IPS-18c (cell line): ENCODE measurements around the gene ARHGAP10.

Experiments
- H3K4me3 ChIP-seq: 2 replicates; pipeline ENCODE4 v1.7.0; 2013; ENCODE audit warnings: low read depth, mild to moderate bottlenecking, low read length, moderate library complexity; ENCODE audit not compliant: insufficient read depth
- H3K9me3 ChIP-seq: one replicate; pipeline ENCODE4 v1.6.1; 2013; ENCODE audit warnings: mild to moderate bottlenecking, low read length, moderate library complexity; ENCODE audit not compliant: control insufficient read depth, insufficient read depth

Gene ARHGAP10

GRCh38 chr4:147799986-147800555, 68.2 kb downstream of the ARHGAP10 start:
- Histone ChIP-seq H3K9me3 (no peaks in the 10 kb centered on the region), H3K4me3 (no peak overlapping the region)

GRCh38 chr4:147801820-147802219, 69.9 kb downstream of the ARHGAP10 start:
- Histone ChIP-seq H3K9me3 (no peaks in the 10 kb centered on the region), H3K4me3 (no peak overlapping the region)

- no peaks in the 10 kb centered on the region for H3K9me3 ChIP-seq
- no peak overlapping the region for H3K4me3 ChIP-seq
These were observed 70.5 kb downstream of the ARHGAP10 start for GRCh38 chr4:147802346-147802745.

DNA sequence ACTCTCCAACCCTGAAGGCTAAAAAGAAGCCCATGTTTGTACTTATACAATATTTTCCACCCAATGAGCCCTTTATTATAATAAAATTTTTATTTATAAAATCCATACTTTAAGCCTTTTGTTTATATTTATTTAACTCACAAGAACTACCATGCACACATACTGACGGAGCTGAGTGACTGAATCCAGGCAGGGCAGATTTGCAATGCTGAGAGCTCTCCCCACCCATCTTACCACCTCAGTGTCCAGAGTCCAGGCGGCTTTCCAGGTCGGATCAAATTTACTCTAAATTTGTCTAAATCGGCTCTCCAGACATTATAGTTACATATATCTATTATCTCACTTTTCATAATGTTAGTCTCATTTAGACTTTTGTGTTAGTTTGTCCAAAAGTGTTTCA, 74.1 kb downstream of the ARHGAP10 start:
- no peaks in the 10 kb centered on the region for H3K9me3 ChIP-seq
- H3K4me3 ChIP-seq: no peak overlapping the region

GRCh38 chr4:147808447-147808846, 76.6 kb downstream of the ARHGAP10 start:
- H3K4me3 ChIP-seq: no peak overlapping the region
- no peaks in the 10 kb centered on the region for H3K9me3 ChIP-seq

GRCh38 chr4:147809211-147809610, 77.3 kb downstream of the ARHGAP10 start:
- no peaks in the 10 kb centered on the region for H3K9me3 ChIP-seq
- no peak overlapping the region for H3K4me3 ChIP-seq

- no peak overlapping the region for H3K4me3 ChIP-seq
- H3K9me3 ChIP-seq: no peaks in the 10 kb centered on the region
These were observed 80.0 kb downstream of the ARHGAP10 start for GRCh38 chr4:147811878-147812277.

DNA sequence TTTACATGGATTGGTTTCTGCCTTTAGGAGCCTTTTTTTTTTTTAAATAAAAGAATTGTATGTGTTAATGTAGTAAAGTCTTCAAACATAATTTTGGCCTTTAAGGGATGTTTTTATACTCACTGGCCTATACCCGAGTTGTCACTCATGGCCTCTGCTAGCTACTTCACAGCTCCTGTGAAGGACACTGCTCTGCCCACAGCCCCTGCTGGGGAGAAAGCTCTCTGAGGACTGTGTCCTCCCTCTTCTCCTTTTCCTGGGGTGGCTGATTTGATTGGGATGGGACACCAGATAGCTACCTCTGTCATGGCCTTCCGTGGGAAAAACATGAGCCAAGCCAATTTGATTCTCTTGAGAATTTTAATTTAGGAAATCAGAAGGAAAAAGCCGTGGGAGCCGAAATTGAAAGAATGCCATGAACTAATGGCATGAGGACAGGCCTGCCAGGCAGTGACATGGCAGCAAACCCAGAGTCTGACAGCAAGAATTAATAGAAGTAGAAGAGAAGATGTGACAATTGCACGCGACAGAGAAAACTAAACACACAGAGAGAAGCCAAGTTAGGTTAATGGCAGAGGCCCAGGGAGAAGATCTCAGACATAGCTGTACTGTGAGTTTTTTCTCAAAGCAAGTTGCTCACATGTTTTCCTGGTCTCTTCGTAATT, 81.4 kb downstream of the ARHGAP10 start:
- H3K9me3 ChIP-seq: no peaks in the 10 kb centered on the region
- H3K4me3 ChIP-seq: no peak overlapping the region

GRCh38 chr4:147813973-147814372, 82.1 kb downstream of the ARHGAP10 start:
- no peaks in the 10 kb centered on the region for H3K9me3 ChIP-seq
- H3K4me3 ChIP-seq: no peak overlapping the region

GRCh38 chr4:147814376-147814775, 82.5 kb downstream of the ARHGAP10 start:
- H3K9me3 ChIP-seq: no peaks in the 10 kb centered on the region
- no peak overlapping the region for H3K4me3 ChIP-seq

DNA sequence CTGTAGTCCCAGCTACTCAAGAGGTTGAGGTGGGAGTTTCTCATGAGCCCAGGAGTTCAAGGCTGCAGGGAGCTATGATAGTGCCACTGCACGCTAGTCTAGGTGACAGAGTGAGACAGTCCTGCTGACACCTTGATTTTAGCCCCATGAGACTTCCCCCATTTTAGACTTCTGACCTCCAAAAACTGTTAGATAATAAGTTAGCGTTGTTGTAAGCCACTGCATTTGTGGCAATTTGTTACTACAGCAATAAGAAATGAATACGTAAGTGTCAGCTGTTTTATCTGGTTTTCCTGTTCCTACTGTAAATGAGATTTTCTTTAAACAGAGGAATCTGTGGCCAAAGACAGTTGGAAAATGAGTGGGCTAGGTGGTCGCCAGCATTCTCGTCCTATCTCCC, 83.9 kb downstream of the ARHGAP10 start:
- Histone ChIP-seq H3K9me3 (no peaks in the 10 kb centered on the region), H3K4me3 (no peak overlapping the region)

- Histone ChIP-seq H3K4me3 (no peak overlapping the region), H3K9me3 (no peaks in the 10 kb centered on the region)
These were observed 84.7 kb downstream of the ARHGAP10 start for GRCh38 chr4:147816382-147817254.

DNA sequence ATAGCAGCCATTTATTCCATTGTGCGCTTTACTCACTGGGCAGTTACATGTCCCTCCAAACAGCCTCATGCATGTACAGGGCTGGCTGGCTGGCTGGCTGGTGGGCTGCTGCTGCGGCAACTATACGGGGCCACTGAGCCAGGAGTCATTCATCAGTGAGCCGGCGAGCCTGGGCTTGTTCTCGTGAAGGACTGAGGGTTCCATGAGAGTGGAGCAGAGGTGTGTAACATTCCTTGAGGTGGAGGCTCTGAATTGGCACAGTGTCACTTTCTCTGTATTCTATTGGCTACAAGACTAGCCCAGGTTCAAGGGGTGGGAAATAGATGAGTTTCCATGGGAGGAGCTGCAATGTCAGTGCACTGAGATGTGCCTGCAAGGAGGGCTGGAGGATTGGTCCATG, 89.1 kb downstream of the ARHGAP10 start:
- peaks cover 2% of the 10 kb centered on the region for H3K9me3 ChIP-seq
- no peak overlapping the region for H3K4me3 ChIP-seq

- Histone ChIP-seq H3K9me3 (peaks cover 2% of the 10 kb centered on the region), H3K4me3 (no peak overlapping the region)
These were observed 89.7 kb downstream of the ARHGAP10 start for GRCh38 chr4:147821555-147821954.

- peaks cover 2% of the 10 kb centered on the region for H3K9me3 ChIP-seq
- H3K4me3 ChIP-seq: no peak overlapping the region
These were observed 90.2 kb downstream of the ARHGAP10 start for GRCh38 chr4:147822128-147822527.

DNA sequence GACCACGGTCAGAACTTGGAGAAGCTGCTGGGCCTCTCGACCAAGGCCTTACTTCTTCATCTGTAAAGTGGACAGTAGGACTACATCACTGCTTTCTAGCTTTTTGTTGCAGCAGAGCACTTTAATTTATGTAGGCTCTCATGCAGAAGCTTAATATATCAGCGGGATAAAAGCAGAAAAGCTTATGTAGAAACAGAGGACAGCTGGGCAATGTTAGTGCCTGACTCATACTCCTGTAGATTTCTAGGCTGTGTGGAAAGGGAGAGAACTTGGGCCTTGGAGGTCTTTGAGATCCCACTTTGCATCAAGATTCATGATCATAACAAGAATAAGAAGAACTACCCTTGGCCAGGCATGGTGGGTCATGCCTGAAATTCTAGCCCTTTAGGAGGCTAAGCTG, 91.2 kb downstream of the ARHGAP10 start:
- no peak overlapping the region for H3K4me3 ChIP-seq
- H3K9me3 ChIP-seq: peaks cover 2% of the 10 kb centered on the region

DNA sequence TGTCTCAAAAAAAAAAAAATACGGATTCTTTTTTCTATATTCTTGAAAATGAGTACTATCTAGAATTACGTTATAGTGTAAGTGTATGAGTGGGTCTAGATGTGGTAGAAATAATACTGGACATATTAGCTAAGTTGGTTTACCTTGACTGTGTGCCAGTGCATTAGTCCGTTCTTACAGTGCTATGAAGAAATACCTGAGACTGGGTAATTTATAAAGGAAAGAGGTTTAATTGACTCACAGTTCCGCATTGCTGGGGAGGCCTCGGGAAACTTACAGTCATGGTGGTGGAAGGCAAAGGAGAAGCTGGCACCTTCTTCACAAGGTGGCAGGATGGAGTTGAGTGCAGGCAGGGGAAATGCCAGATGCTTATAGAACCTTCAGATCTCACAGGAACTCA, 92.4 kb downstream of the ARHGAP10 start:
- Histone ChIP-seq H3K9me3 (peaks cover 2% of the 10 kb centered on the region), H3K4me3 (no peak overlapping the region)

DNA sequence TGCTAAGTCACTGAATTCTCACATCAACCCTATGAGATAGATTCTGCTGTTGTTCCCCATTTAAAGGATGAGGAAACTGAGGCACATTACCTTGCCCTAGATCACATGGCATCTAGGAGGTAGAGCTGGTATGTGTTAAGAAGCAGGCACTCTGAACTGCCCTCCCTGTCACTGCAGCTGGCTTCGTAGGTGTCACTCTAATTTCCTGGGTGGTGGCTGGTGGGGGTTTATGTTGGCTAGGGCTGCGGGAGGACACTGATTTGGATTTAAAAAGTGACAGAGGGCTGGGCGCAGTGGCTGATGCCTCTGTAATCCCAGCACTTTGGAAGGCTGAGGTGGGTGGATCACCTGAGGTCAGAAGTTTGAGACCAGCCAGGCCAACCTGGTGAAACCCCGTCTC, 93.0 kb downstream of the ARHGAP10 start:
- no peak overlapping the region for H3K4me3 ChIP-seq

More for the DNA sequence above, 93.0 kb downstream of the ARHGAP10 start:
- peaks cover 2% of the 10 kb centered on the region for H3K9me3 ChIP-seq
